IgD-negative memory B cell (primary cell): ENCODE results near the gene TMEM72. TPM values are rescaled to one million over a fixed set of nuclear protein-coding genes. Genes with fewer than 3 reads are reported as not detected.

Experiments used
- H3K27ac Mint-ChIP-seq, 3 donors: one replicate each; pipeline ENCODE4 v1.8.0; 2020 to 2022; ENCODE audit warnings: mild to moderate bottlenecking in 3 of 3, mixed read lengths in 3 of 3, moderate library complexity in 1 of 3
- H3K27me3 Mint-ChIP-seq: one replicate; pipeline ENCODE4 v1.8.0; 2021; ENCODE audit warnings: mixed read lengths
- H3K36me3 Mint-ChIP-seq: one replicate; pipeline ENCODE4 v1.8.0; 2020; ENCODE audit warnings: mild to moderate bottlenecking, mixed read lengths
- H3K4me1 Mint-ChIP-seq, 3 donors: one replicate each; pipeline ENCODE4 v1.8.0; 2020 to 2022; ENCODE audit warnings: mixed read lengths in 3 of 3, mild to moderate bottlenecking in 1 of 3
- H3K4me3 Mint-ChIP-seq, 4 donors: one replicate each; pipeline ENCODE4 v1.8.0; 2020 to 2022; ENCODE audit warnings: mild to moderate bottlenecking in 4 of 4, mixed read lengths in 4 of 4, moderate library complexity in 3 of 4
- H3K9me3 Mint-ChIP-seq, 3 donors: one replicate each; pipeline ENCODE4 v1.8.0; 2020 to 2021; ENCODE audit warnings: mixed read lengths in 3 of 3, mild to moderate bottlenecking in 1 of 3
- polyA plus RNA-seq: library from polyadenylated mRNA; unstranded; fragments of 300-500 nt; fragmentation: Illumina TruSeq; gene quantifications from one replicate; pipeline ENCODE4 v1.2.3, GENCODE V29; 2021

The TMEM72 gene
- polyA plus RNA-seq, 1 donor from 2014 or later = not detected

GRCh38 chr10:44881649-44882048 lies 29.5 kb upstream of the TMEM72 start:
- Mint-ChIP-seq H3K27me3 (peaks cover 10% of the 10 kb centered on the region), H3K4me3 (peak overlapping the region in 1 of 4 donors; percentile 41), H3K36me3 (no peaks in the 10 kb centered on the region), H3K4me1 (peaks cover 0 to 8% (median 7%) of the 10 kb centered on the region in 3 donors), H3K27ac (no peak overlapping the region), H3K9me3 (no peaks in the 10 kb centered on the region)

- Mint-ChIP-seq H3K4me3 (peak overlapping the region in 1 of 4 donors; percentile 74), H3K4me1 (peaks cover 0 to 8% (median 7%) of the 10 kb centered on the region in 3 donors), H3K36me3 (no peaks in the 10 kb centered on the region), H3K27me3 (peaks cover 10% of the 10 kb centered on the region), H3K9me3 (no peaks in the 10 kb centered on the region), H3K27ac (no peak overlapping the region)
These were observed 28.9 kb upstream of the TMEM72 start for GRCh38 chr10:44882166-44882720.

GRCh38 chr10:44883593-44884331 lies 27.4 kb upstream of the TMEM72 start:
- Mint-ChIP-seq H3K27ac (no peak overlapping the region), H3K27me3 (peaks cover 10% of the 10 kb centered on the region), H3K9me3 (no peaks in the 10 kb centered on the region), H3K4me3 (no peak overlapping the region), H3K4me1 (peaks cover 0 to 8% (median 6%) of the 10 kb centered on the region in 3 donors), H3K36me3 (peaks cover 2% of the 10 kb centered on the region)

- peaks cover 3% of the 10 kb centered on the region for H3K27me3 Mint-ChIP-seq
- H3K4me3 Mint-ChIP-seq = no peak overlapping the region
- no peaks in the 10 kb centered on the region for H3K4me1 Mint-ChIP-seq
- peaks cover 2% of the 10 kb centered on the region for H3K36me3 Mint-ChIP-seq
- no peak overlapping the region for H3K27ac Mint-ChIP-seq
- H3K9me3 Mint-ChIP-seq = no peaks in the 10 kb centered on the region
These were observed 25.4 kb upstream of the TMEM72 start for GRCh38 chr10:44885710-44886109.

- Mint-ChIP-seq H3K4me1 (no peaks in the 10 kb centered on the region), H3K36me3 (peaks cover 2% of the 10 kb centered on the region), H3K4me3 (no peak overlapping the region), H3K27me3 (peaks cover 3% of the 10 kb centered on the region), H3K9me3 (no peaks in the 10 kb centered on the region), H3K27ac (no peak overlapping the region)
These were observed 24.2 kb upstream of the TMEM72 start for GRCh38 chr10:44886966-44887365.

GRCh38 chr10:44888886-44889285 lies 22.3 kb upstream of the TMEM72 start:
- Mint-ChIP-seq H3K4me1 (no peaks in the 10 kb centered on the region), H3K27me3 (no peaks in the 10 kb centered on the region), H3K4me3 (no peak overlapping the region), H3K27ac (no peak overlapping the region), H3K9me3 (no peaks in the 10 kb centered on the region), H3K36me3 (peaks cover 2% of the 10 kb centered on the region)

- no peak overlapping the region for H3K27ac Mint-ChIP-seq
- H3K9me3 Mint-ChIP-seq = no peaks in the 10 kb centered on the region
- H3K4me1 Mint-ChIP-seq = no peaks in the 10 kb centered on the region
These were observed 21.3 kb upstream of the TMEM72 start for GRCh38 chr10:44889834-44890233.

GRCh38 chr10:44890696-44891563 lies 20.2 kb upstream of the TMEM72 start:
- Mint-ChIP-seq H3K4me1 (peaks cover 0 to 3% (median 0%) of the 10 kb centered on the region in 3 donors), H3K4me3 (no peak overlapping the region), H3K27ac (no peak overlapping the region), H3K27me3 (peaks cover 2% of the 10 kb centered on the region), H3K9me3 (no peaks in the 10 kb centered on the region), H3K36me3 (peaks cover 2% of the 10 kb centered on the region)

More at GRCh38 chr10:44889834-44890233, 21.3 kb upstream of the TMEM72 start:
- H3K36me3 Mint-ChIP-seq = peaks cover 2% of the 10 kb centered on the region
- no peaks in the 10 kb centered on the region for H3K27me3 Mint-ChIP-seq
- H3K4me3 Mint-ChIP-seq = no peak overlapping the region

- Mint-ChIP-seq H3K4me1 (peaks cover 0 to 3% (median 0%) of the 10 kb centered on the region in 3 donors), H3K27me3 (peaks cover 2% of the 10 kb centered on the region), H3K36me3 (peaks cover 2% of the 10 kb centered on the region), H3K9me3 (no peaks in the 10 kb centered on the region), H3K27ac (no peak overlapping the region), H3K4me3 (no peak overlapping the region)
These were observed 19.4 kb upstream of the TMEM72 start for GRCh38 chr10:44891721-44892120.

- H3K9me3 Mint-ChIP-seq = no peaks in the 10 kb centered on the region
- H3K27ac Mint-ChIP-seq = no peak overlapping the region
- H3K4me1 Mint-ChIP-seq = peaks cover 0 to 3% (median 0%) of the 10 kb centered on the region in 3 donors
- peaks cover 5% of the 10 kb centered on the region for H3K27me3 Mint-ChIP-seq
- H3K4me3 Mint-ChIP-seq = no peak overlapping the region
- no peaks in the 10 kb centered on the region for H3K36me3 Mint-ChIP-seq
These were observed 17.3 kb upstream of the TMEM72 start for GRCh38 chr10:44893604-44894468.

GRCh38 chr10:44894691-44895090 lies 16.4 kb upstream of the TMEM72 start:
- no peaks in the 10 kb centered on the region for H3K9me3 Mint-ChIP-seq
- H3K27me3 Mint-ChIP-seq = peaks cover 5% of the 10 kb centered on the region
- H3K36me3 Mint-ChIP-seq = no peaks in the 10 kb centered on the region
- peaks cover 0 to 3% (median 0%) of the 10 kb centered on the region in 3 donors for H3K4me1 Mint-ChIP-seq
- H3K27ac Mint-ChIP-seq = peak overlapping the region in 1 of 3 donors; percentile 9
- no peak overlapping the region for H3K4me3 Mint-ChIP-seq

GRCh38 chr10:44895280-44895679 lies 15.9 kb upstream of the TMEM72 start:
- Mint-ChIP-seq H3K4me3 (no peak overlapping the region), H3K9me3 (no peaks in the 10 kb centered on the region), H3K36me3 (no peaks in the 10 kb centered on the region), H3K4me1 (peaks cover 0 to 3% (median 0%) of the 10 kb centered on the region in 3 donors), H3K27me3 (peaks cover 5% of the 10 kb centered on the region), H3K27ac (no peak overlapping the region)

GRCh38 chr10:44897049-44897448 lies 14.1 kb upstream of the TMEM72 start:
- Mint-ChIP-seq H3K27ac (peak overlapping the region in 1 of 3 donors; percentile 43), H3K4me1 (peaks cover 0 to 3% (median 0%) of the 10 kb centered on the region in 3 donors), H3K27me3 (peaks cover 5% of the 10 kb centered on the region), H3K9me3 (no peaks in the 10 kb centered on the region), H3K36me3 (no peaks in the 10 kb centered on the region), H3K4me3 (no peak overlapping the region)

- Mint-ChIP-seq H3K27me3 (peaks cover 6% of the 10 kb centered on the region), H3K36me3 (no peaks in the 10 kb centered on the region), H3K4me3 (no peak overlapping the region), H3K27ac (no peak overlapping the region), H3K4me1 (peaks cover 0 to 3% (median 0%) of the 10 kb centered on the region in 3 donors), H3K9me3 (no peaks in the 10 kb centered on the region)
These were observed 12.5 kb upstream of the TMEM72 start for GRCh38 chr10:44898665-44899064.
